Measurements from ENCODE around the gene HAUS7.

DNA sequence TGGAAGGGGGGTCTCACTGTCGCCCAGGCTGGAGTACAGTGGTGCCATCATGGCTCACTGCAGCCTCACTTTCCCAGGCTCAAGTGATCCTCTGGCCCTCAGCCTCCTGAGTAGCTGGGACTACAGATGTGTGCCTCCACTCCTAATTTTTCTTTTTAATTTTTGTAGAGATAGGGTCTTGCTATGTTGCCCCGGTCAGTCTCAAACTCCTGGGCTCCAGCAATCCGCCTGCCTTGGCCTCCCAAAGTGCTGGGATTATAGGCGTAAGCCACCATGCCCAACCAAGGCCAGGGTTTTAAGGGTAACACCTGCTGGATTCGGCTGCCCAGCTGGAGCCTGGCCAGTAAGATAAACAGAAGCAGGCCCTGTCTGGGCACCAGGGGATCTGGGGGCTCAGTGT is 27.9 kb downstream of the HAUS7 start:
- TF ChIP-seq, protein P1, sequence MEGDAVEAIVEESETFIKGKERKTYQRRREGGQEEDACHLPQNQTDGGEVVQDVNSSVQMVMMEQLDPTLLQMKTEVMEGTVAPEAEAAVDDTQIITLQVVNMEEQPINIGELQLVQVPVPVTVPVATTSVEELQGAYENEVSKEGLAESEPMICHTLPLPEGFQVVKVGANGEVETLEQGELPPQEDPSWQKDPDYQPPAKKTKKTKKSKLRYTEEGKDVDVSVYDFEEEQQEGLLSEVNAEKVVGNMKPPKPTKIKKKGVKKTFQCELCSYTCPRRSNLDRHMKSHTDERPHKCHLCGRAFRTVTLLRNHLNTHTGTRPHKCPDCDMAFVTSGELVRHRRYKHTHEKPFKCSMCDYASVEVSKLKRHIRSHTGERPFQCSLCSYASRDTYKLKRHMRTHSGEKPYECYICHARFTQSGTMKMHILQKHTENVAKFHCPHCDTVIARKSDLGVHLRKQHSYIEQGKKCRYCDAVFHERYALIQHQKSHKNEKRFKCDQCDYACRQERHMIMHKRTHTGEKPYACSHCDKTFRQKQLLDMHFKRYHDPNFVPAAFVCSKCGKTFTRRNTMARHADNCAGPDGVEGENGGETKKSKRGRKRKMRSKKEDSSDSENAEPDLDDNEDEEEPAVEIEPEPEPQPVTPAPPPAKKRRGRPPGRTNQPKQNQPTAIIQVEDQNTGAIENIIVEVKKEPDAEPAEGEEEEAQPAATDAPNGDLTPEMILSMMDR (IDR thresholded peaks at IDR 0.05): no peak
- TF ChIP-seq POLR2A (IDR thresholded peaks at IDR 0.05): no peak

All from transverse colon (tissue), 3 donors.